ENCODE results near the gene NPAS1.
"Not testable (repeated sequence)": the region's sequence is repeated elsewhere in the genome, so short reads cannot be mapped to it uniquely, and the experiment has no call there.

The NPAS1 gene

DNA sequence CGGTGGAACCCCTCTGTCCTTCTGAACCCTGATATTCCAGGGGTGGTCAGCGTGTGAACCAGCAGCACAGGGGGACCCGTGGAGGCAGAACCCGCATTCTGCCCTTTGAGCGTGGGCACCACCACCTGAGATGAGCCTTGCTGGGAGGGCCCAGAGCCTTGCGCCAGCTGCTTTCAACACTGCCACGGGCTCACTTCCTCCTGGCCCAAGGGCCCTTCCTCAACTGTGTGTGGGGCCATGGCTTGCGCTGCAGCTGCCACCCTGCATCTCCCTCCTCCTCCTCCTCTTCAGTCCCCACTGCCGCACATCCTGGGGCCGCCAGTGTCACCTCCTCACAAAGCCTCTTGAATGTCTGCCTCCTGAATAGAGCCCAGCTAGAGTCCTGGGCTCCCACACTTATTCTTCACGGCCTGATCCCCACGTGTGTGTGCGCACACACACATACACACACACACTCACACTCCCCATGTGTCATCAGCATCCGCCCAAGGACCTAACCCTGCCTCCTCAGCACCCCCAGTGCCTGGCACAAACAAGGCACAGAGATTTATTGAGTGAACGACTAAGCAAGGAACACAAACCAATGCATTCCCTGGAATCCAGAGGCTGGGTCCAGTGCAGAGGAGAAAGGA is 55.7 kb downstream of the NPAS1 start:
- H3K4me3 ChIP-seq (ENCODE audit: low read length) = no peak overlapping the region
- TF ChIP-seq, protein P1, sequence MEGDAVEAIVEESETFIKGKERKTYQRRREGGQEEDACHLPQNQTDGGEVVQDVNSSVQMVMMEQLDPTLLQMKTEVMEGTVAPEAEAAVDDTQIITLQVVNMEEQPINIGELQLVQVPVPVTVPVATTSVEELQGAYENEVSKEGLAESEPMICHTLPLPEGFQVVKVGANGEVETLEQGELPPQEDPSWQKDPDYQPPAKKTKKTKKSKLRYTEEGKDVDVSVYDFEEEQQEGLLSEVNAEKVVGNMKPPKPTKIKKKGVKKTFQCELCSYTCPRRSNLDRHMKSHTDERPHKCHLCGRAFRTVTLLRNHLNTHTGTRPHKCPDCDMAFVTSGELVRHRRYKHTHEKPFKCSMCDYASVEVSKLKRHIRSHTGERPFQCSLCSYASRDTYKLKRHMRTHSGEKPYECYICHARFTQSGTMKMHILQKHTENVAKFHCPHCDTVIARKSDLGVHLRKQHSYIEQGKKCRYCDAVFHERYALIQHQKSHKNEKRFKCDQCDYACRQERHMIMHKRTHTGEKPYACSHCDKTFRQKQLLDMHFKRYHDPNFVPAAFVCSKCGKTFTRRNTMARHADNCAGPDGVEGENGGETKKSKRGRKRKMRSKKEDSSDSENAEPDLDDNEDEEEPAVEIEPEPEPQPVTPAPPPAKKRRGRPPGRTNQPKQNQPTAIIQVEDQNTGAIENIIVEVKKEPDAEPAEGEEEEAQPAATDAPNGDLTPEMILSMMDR (IDR thresholded peaks at IDR 0.05; ENCODE audit: insufficient read depth, low read depth, low read length, missing control alignments) = no peak
- DNase-seq (ENCODE audit: low read depth) = no peak

DNA sequence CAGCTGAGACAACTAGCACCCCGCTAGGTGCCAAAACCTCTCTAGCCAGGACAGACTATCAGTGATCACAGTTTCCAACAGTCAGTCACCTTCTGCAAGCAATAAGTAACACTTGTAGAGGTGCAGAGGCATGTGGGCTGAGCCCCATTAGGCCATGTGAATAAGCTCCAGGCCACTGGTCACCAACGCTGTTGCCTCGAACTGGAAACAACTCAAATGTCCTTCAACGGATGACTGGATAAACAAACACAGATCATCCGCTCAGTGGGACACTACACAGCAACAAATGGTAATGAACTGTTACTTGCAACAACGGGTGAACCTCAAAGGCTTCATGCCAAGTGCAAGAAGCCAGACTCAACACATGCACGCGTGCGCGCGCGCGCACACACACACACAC is 56.3 kb downstream of the NPAS1 start:
- TF ChIP-seq, protein P1 (IDR thresholded peaks at IDR 0.05; ENCODE audit: insufficient read depth, low read depth, low read length, missing control alignments) = no peak
- H3K4me3 ChIP-seq (ENCODE audit: low read length) = no peak overlapping the region
- no peak for DNase-seq (ENCODE audit: low read depth)

DNA sequence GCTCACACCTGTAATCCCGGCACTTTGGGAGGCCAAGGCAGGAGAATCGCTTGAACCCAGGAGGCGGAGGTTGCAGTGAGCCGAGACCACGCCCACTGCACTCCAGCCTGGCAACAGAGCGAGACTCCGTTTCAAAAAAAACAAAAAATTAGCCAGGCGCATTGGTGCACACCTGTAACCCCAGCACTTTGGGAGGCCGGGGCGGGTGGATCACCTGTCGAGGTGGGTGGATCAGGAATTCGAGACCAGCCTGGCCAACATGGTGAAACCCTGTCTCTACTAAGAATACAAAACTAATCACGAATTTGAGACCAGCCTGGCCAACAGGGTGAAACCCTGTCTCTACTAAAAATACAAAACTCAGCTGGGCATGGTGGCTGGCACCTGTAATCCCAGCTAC is 58.7 kb downstream of the NPAS1 start:
- not testable (repeated sequence) for H3K4me3 ChIP-seq (ENCODE audit: low read length); DNase-seq (ENCODE audit: low read depth)

DNA sequence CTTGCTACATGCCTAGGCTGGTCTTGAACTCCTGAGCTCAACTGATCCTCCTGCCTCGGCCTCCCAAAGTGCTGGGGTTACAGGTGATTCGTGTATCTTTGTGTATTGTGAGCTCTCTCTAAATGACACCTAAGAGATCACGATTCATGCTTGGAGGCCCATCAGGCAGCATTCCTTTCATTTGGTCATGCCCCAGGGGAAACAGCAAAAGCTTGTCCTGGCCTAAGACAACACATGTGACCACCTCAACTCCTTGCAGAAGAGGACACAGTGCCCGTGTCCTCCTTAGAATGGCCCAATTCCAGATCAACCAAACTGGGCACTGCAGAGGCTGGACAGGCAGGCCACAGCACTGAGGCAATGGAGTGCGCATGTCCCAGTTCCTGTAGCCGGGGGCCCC is 61.5 kb downstream of the NPAS1 start:
- H3K4me3 ChIP-seq (ENCODE audit: low read length) = no peak overlapping the region
- peak; percentile 30 for DNase-seq (ENCODE audit: low read depth)
- TF ChIP-seq, protein P1 (IDR thresholded peaks at IDR 0.05; ENCODE audit: insufficient read depth, low read depth, low read length, missing control alignments) = no peak

GRCh38 chr19:47082493-47082892 is 62.9 kb downstream of the NPAS1 start:
- DNase-seq (ENCODE audit: low read depth) = no peak
- TF ChIP-seq, protein P1 (IDR thresholded peaks at IDR 0.05; ENCODE audit: insufficient read depth, low read depth, low read length, missing control alignments) = no peak

GRCh38 chr19:47084879-47085439 is 65.3 kb downstream of the NPAS1 start:
- no peak overlapping the region for H3K4me3 ChIP-seq (ENCODE audit: low read length)
- DNase-seq (ENCODE audit: low read depth) = no peak
- TF ChIP-seq, protein P1 (IDR thresholded peaks at IDR 0.05; ENCODE audit: insufficient read depth, low read depth, low read length, missing control alignments) = no peak

More at GRCh38 chr19:47082493-47082892, 62.9 kb downstream of the NPAS1 start:
- no peak overlapping the region for H3K4me3 ChIP-seq (ENCODE audit: low read length)

DNA sequence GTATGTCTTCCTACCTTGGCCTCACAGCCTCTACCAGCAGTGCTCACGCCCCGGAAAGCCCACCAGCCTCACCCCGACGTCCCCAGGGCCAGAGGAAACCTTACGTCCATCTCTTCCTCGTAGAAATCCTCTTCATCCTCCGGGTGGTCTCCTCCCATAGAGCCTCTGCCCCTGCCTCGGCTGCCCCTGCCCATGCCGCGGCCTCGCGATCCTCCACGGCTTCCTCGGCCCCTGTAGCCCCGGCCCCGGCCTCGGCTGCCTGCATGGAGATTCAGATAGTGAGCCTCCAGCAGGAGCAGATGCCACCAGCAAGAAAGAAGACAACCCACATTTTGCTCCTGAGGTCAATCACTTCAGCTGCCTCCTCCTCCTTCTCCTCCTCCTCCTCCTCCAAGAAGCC is 66.6 kb downstream of the NPAS1 start:
- no peak for DNase-seq (ENCODE audit: low read depth)
- H3K4me3 ChIP-seq (ENCODE audit: low read length) = no peak overlapping the region
- TF ChIP-seq, protein P1 (IDR thresholded peaks at IDR 0.05; ENCODE audit: insufficient read depth, low read depth, low read length, missing control alignments) = no peak
